ENCODE data around the gene BBIP1.

DNA sequence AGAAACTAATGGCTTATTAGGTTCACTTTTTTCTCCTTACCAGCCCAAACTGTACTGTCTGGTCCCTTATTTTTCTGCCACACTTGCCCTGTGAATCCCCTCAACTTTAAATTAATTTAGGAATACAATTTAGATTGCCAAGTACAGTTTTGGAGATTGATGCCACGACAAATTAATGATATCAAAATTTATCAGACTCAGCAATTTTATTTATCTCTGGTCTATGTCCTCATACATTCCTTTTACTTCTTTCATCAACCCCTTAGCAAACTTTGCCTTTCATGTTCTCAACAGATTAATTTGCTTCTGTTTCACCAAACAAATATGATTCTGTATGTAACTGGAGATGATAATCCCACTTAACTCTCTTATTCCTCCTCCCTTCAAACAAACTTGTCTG, 38.6 kb upstream of the BBIP1 start:
- no peak for TF ChIP-seq GATA2 (IDR thresholded peaks at IDR 0.05; ENCODE audit: low read depth, low read length)
- TF ChIP-seq GATA3 (IDR thresholded peaks at IDR 0.05; ENCODE audit: low read depth, low read length): no peak

Measured in SH-SY5Y (cell line).